MCF 10A (cell line): ENCODE results near the gene ERCC8. TPM values are rescaled to one million over a fixed set of nuclear protein-coding genes. Genes with fewer than 3 reads are reported as not detected.

ENCODE experiments used
- BruUV-seq: library from RNA; stranded (reverse); fragments of 400-500 nt; replicated peaks from 2 replicates; lab custom pipeline; 2021; lab: Mats Ljungman, UMichigan
- CTCF ChIA-PET: fragments of 300-600 bp; sonication (Branson Sonifier 250); formaldehyde crosslinking; extraction: SDS; loops from one replicate; lab custom pipeline; 2021; ENCODE audit warnings: antibody characterized with exemption, inconsistent platforms; lab: Yijun Ruan, JAX
- POLR2A ChIA-PET: fragments of 300-600, 350-650 bp; sonication (Branson Sonifier 250); formaldehyde crosslinking; extraction: SDS; loops from one replicate; lab custom pipeline; 2020; ENCODE audit warnings: antibody characterized with exemption, inconsistent platforms; lab: Yijun Ruan, JAX
- DNase-seq: peaks from one replicate; pipeline ENCODE4 v3.0.0-alpha.2; 2018; ENCODE audit not compliant: unreplicated experiment
- H3K27ac Mint-ChIP-seq: one replicate; pipeline ENCODE4 v1.8.0; 2022; ENCODE audit warnings: mild to moderate bottlenecking, low read depth, mixed read lengths; ENCODE audit not compliant: unreplicated experiment
- H3K27me3 Mint-ChIP-seq: one replicate; pipeline ENCODE4 v1.8.0; 2022; ENCODE audit warnings: mixed read lengths; ENCODE audit not compliant: insufficient read depth, unreplicated experiment
- H3K36me3 Mint-ChIP-seq: one replicate; pipeline ENCODE4 v1.8.0; 2022; ENCODE audit warnings: mild to moderate bottlenecking, moderate library complexity, mixed read lengths; ENCODE audit not compliant: insufficient read depth, unreplicated experiment
- H3K4me1 Mint-ChIP-seq: one replicate; pipeline ENCODE4 v1.8.0; 2022; ENCODE audit warnings: mixed read lengths; ENCODE audit not compliant: insufficient read depth, unreplicated experiment
- H3K4me3 Mint-ChIP-seq: one replicate; pipeline ENCODE4 v1.8.0; 2022; ENCODE audit warnings: mild to moderate bottlenecking, moderate library complexity, mixed read lengths; ENCODE audit not compliant: unreplicated experiment
- H3K9me3 Mint-ChIP-seq: one replicate; pipeline ENCODE4 v1.8.0; 2022; ENCODE audit warnings: mixed read lengths; ENCODE audit not compliant: unreplicated experiment
- CTCF ChIP-seq: fragments of 200-600 bp; IDR thresholded peaks from one replicate; pipeline ENCODE4 v1.8.0; 2022; ENCODE audit warnings: antibody characterized with exemption, mild to moderate bottlenecking; ENCODE audit not compliant: unreplicated experiment
- intact Hi-C: fragments of 100-400 bp; cut with micrococcal nuclease; formaldehyde crosslinking; loops from 2 replicates; pipeline ENCODE4 v1.14.1; 2022
- total RNA-seq: library from RNA; stranded (reverse); gene quantifications from 2 replicates; pipeline ENCODE4 v1.2.3, GENCODE V29; 2022

Gene ERCC8
- total RNA-seq, 1 experiment from 2014 or later, result 17.2 TPM

GRCh38 chr5:60887746-60888145 is 57.1 kb downstream of the ERCC8 start:
- CTCF ChIA-PET, result interaction anchor here (1.2 kb wide), 1 partner anchor 40 kb away, joined by 3 read pairs; no protein-coding TSS in a partner anchor
- POLR2A ChIA-PET, result no interaction called here
- intact Hi-C loops, result no loop called here
- TF ChIP-seq CTCF, result no peak
- BruUV-seq, result no TSS peak
- Mint-ChIP-seq H3K27ac (no peak overlapping the region), H3K9me3 (no peaks in the 10 kb centered on the region), H3K36me3 (peaks cover 7% of the 10 kb centered on the region), H3K4me3 (no peak overlapping the region), H3K4me1 (no peaks in the 10 kb centered on the region), H3K27me3 (no peaks in the 10 kb centered on the region)
- no peak for DNase-seq

GRCh38 chr5:60887096-60887495 is 57.8 kb downstream of the ERCC8 start:
- POLR2A ChIA-PET, result no interaction called here

GRCh38 chr5:60886158-60886557 is 58.7 kb downstream of the ERCC8 start:
- H3K9me3 Mint-ChIP-seq, result no peaks in the 10 kb centered on the region
- ChIA-PET CTCF (no interaction called here), POLR2A (no interaction called here)
- H3K4me3 Mint-ChIP-seq, result no peak overlapping the region
- H3K27me3 Mint-ChIP-seq, result no peaks in the 10 kb centered on the region
- H3K36me3 Mint-ChIP-seq, result no peaks in the 10 kb centered on the region
- no peak overlapping the region for H3K27ac Mint-ChIP-seq
- no peak for DNase-seq
- no TSS peak for BruUV-seq
- no peaks in the 10 kb centered on the region for H3K4me1 Mint-ChIP-seq
- TF ChIP-seq CTCF, result no peak
- intact Hi-C loops, result no loop called here

More at GRCh38 chr5:60887096-60887495, 57.8 kb downstream of the ERCC8 start:
- peaks cover 7% of the 10 kb centered on the region for H3K36me3 Mint-ChIP-seq
- H3K4me1 Mint-ChIP-seq, result no peaks in the 10 kb centered on the region
- no peak for TF ChIP-seq CTCF
- H3K27ac Mint-ChIP-seq, result no peak overlapping the region
- intact Hi-C loops, result no loop called here
- no peak overlapping the region for H3K4me3 Mint-ChIP-seq
- H3K27me3 Mint-ChIP-seq, result no peaks in the 10 kb centered on the region
- CTCF ChIA-PET, result interaction anchor here (1.2 kb wide), 1 partner anchor 41 kb away, joined by 3 read pairs; no protein-coding TSS in a partner anchor
- no peak for DNase-seq
- H3K9me3 Mint-ChIP-seq, result no peaks in the 10 kb centered on the region
- BruUV-seq, result no TSS peak

- Mint-ChIP-seq H3K4me1 (no peaks in the 10 kb centered on the region), H3K9me3 (peaks cover 7% of the 10 kb centered on the region), H3K36me3 (peaks cover 5% of the 10 kb centered on the region), H3K4me3 (no peak overlapping the region), H3K27ac (no peak overlapping the region), H3K27me3 (no peaks in the 10 kb centered on the region)
- BruUV-seq, result no TSS peak
- ChIA-PET CTCF (interaction anchor here (1.9 kb wide), 1 partner anchor 206 kb away, joined by 5 read pairs; no protein-coding TSS in a partner anchor), POLR2A (no interaction called here)
- DNase-seq, result peak; percentile 16
- peak; percentile 26 for TF ChIP-seq CTCF
- intact Hi-C loops, result loop anchor here (1.0 kb wide), 1 partner anchor 206 kb away; no protein-coding TSS in a partner anchor
Observed at GRCh38 chr5:60883229-60883628, 61.6 kb downstream of the ERCC8 start.
